Gastrocnemius medialis (tissue), 4 donors: ENCODE measurements around the gene LPAR3.

Source experiments
- CTCF ChIP-seq, 5 experiments: fragments of 450-650 bp in 3 of 5; fragments of 200-600 bp in 2 of 5; sonication (generic) in 2 of 5; IDR thresholded peaks in 4 of 5; conservative IDR thresholded peaks in 1 of 5; 1 replicate in 4 of 5; 2 replicates in 1 of 5; pipeline ENCODE4 v1.5.1; 2016 to 2019; ENCODE audit warnings: antibody characterized with exemption in 5 of 5, mild to moderate bottlenecking in 3 of 5, moderate library complexity in 3 of 5
- POLR2A ChIP-seq, 2 donors: fragments of 450-650 bp; IDR thresholded peaks; one replicate each; pipeline ENCODE4 v1.6.1; 2017; ENCODE audit warnings: antibody characterized with exemption in 2 of 2, mild to moderate bottlenecking in 2 of 2, moderate library complexity in 2 of 2

DNA sequence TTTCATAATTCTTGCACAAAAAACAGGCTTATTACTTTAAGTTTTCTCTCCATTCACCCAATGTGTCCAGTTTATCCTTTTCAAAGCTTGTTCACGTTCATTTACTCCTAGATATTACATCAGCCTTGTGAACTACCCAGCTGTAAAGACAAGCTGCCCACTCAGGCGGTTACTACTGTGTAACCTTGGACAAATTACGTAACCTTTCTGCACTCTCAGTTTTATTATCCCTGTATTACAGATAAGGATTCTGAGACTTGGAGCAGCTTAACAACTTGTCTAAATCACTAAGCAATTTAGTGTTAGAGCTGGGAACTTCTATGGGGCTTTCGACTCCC lies 20.5 kb upstream of the LPAR3 start:
- no peak for TF ChIP-seq CTCF (IDR thresholded peaks at IDR 0.05 in 4 of 5, conservative IDR thresholded peaks at IDR 0.05 in 1 of 5)
- TF ChIP-seq POLR2A (IDR thresholded peaks at IDR 0.05): no peak
